ENCODE measurements around the gene PDZD2. TPM values are rescaled to one million over a fixed set of nuclear protein-coding genes. Genes with fewer than 3 reads are reported as not detected.
"Not testable (repeated sequence)": the region's sequence is repeated elsewhere in the genome, so short reads cannot be mapped to it uniquely, and the experiment has no call there.

The PDZD2 gene
- total and polyA plus RNA-seq, 12 donors: 2.2 to 10.3 (median 5.0) TPM

- TF ChIP-seq POLR2A (IDR thresholded peaks at IDR 0.05) (no peak), CTCF (IDR thresholded peaks at IDR 0.05) (no peak)
- no peak overlapping the region for H3K4me3 ChIP-seq
- no peaks in the 10 kb centered on the region for H3K36me3 ChIP-seq (replicated peaks in 1 of 2)
- H3K4me1 ChIP-seq (replicated peaks in 1 of 2): no peaks in the 10 kb centered on the region
- DNase-seq: no peak
- intact Hi-C loops (cut with DNase I): no loop called here
- 82 to 92% (median 88%) methylated on average over 6 of the region's 6 CpGs for WGBS, 4 donors
- H3K27me3 ChIP-seq: no peaks in the 10 kb centered on the region
- no peak overlapping the region for H3K27ac ChIP-seq
- no peaks in the 10 kb centered on the region for H3K9me3 ChIP-seq (replicated peaks in 1 of 3)
These were observed 124.5 kb downstream of the PDZD2 start for GRCh38 chr5:31763424-31763823.

GRCh38 chr5:31764687-31765086, 125.8 kb downstream of the PDZD2 start:
- H3K36me3 ChIP-seq (replicated peaks in 1 of 2); intact Hi-C loops (cut with DNase I); H3K4me3 ChIP-seq; H3K9me3 ChIP-seq (replicated peaks in 1 of 3); H3K27ac ChIP-seq; H3K4me1 ChIP-seq (replicated peaks in 1 of 2); H3K27me3 ChIP-seq; DNase-seq: not testable (repeated sequence)
- 80 to 87% (median 83%) methylated on average over 14 of the region's 14 CpGs for WGBS, 4 donors

- intact Hi-C loops (cut with DNase I): no loop called here
- WGBS, 4 donors: 60 to 88% (median 86%) methylated on average over 4 of the region's 4 CpGs
- H3K4me3 ChIP-seq: no peak overlapping the region
These were observed 128.6 kb downstream of the PDZD2 start for GRCh38 chr5:31767335-31768031.

GRCh38 chr5:31768046-31768445, 129.1 kb downstream of the PDZD2 start:
- 85 to 93% (median 88%) methylated on average over 6 of the region's 6 CpGs for WGBS, 4 donors
- no peak for DNase-seq
- Histone ChIP-seq H3K36me3 (replicated peaks in 1 of 2) (no peaks in the 10 kb centered on the region), H3K4me1 (replicated peaks in 1 of 2) (peaks cover 0 to 16% of the 10 kb centered on the region in 2 donors), H3K27me3 (no peaks in the 10 kb centered on the region), H3K27ac (no peak overlapping the region), H3K9me3 (replicated peaks in 1 of 3) (no peaks in the 10 kb centered on the region), H3K4me3 (no peak overlapping the region)
- intact Hi-C loops (cut with DNase I): no loop called here
- TF ChIP-seq CTCF (IDR thresholded peaks at IDR 0.05) (no peak), POLR2A (IDR thresholded peaks at IDR 0.05) (no peak)

More at GRCh38 chr5:31767335-31768031, 128.6 kb downstream of the PDZD2 start:
- H3K4me1 ChIP-seq (replicated peaks in 1 of 2): peaks cover 0 to 16% of the 10 kb centered on the region in 2 donors
- H3K27ac ChIP-seq: no peak overlapping the region
- no peaks in the 10 kb centered on the region for H3K27me3 ChIP-seq
- TF ChIP-seq CTCF (IDR thresholded peaks at IDR 0.05): no peak
- no peak for TF ChIP-seq POLR2A (IDR thresholded peaks at IDR 0.05)
- DNase-seq: no peak
- no peaks in the 10 kb centered on the region for H3K9me3 ChIP-seq (replicated peaks in 1 of 3)
- no peaks in the 10 kb centered on the region for H3K36me3 ChIP-seq (replicated peaks in 1 of 2)

- Histone ChIP-seq H3K9me3 (replicated peaks in 1 of 3) (no peaks in the 10 kb centered on the region), H3K36me3 (replicated peaks in 1 of 2) (no peaks in the 10 kb centered on the region), H3K27ac (no peak overlapping the region), H3K4me3 (no peak overlapping the region), H3K4me1 (replicated peaks in 1 of 2) (peaks cover 0 to 16% of the 10 kb centered on the region in 2 donors), H3K27me3 (no peaks in the 10 kb centered on the region)
- TF ChIP-seq CTCF (IDR thresholded peaks at IDR 0.05) (no peak), POLR2A (IDR thresholded peaks at IDR 0.05) (no peak)
- intact Hi-C loops (cut with DNase I): no loop called here
- 87 to 96% (median 92%) methylated on average over 9 of the region's 9 CpGs for WGBS, 4 donors
- no peak for DNase-seq
These were observed 129.9 kb downstream of the PDZD2 start for GRCh38 chr5:31768784-31769183.
